K562 (cell line): ENCODE data around the gene ATF6B. TPM values are rescaled to one million over a fixed set of nuclear protein-coding genes. Genes with fewer than 3 reads are reported as not detected.

Experiments
- ARHGAP35 ChIP-seq: fragments of 450-650 bp; IDR thresholded peaks from 2 replicates; pipeline ENCODE4 v1.6.1; 2018; ENCODE audit not compliant: partially characterized antibody
- BRD4 ChIP-seq: fragments of 200-600 bp; sonication (generic); IDR thresholded peaks from 2 replicates; pipeline ENCODE4 v1.6.1; 2017; ENCODE audit warnings: inconsistent platforms
- CAMTA2 ChIP-seq: fragments of 250-450 bp; sonication (Bioruptor Pico); conservative IDR thresholded peaks from 2 replicates; pipeline ENCODE4 v1.5.1; 2022
- FOXA3 ChIP-seq, 2 experiments: fragments of 450-650 bp in 1 of 2; sonication (generic) in 1 of 2; formaldehyde crosslinking; IDR thresholded peaks in 1 of 2; conservative IDR thresholded peaks in 1 of 2; 2 replicates each; pipeline versions ENCODE4 v1.4.0 to v1.8.0; 2020 to 2022; ENCODE audit warnings: mild to moderate bottlenecking in 2 of 2, missing genetic modification reagents in 1 of 2
- GTF2E2 ChIP-seq: fragments of 200-800 bp; sonication (Bioruptor generic); IDR thresholded peaks from 2 replicates; pipeline ENCODE4 v1.6.1; 2016; ENCODE audit warnings: missing genetic modification characterization, missing compliant biosample characterization
- HSF4 ChIP-seq: fragments of 250-450 bp; sonication (Bioruptor Pico); IDR thresholded peaks from 2 replicates; pipeline ENCODE4 v2.1.2; 2022; ENCODE audit warnings: mild to moderate bottlenecking, moderate library complexity, borderline replicate concordance
- NCOA6 ChIP-seq: fragments of 450-650 bp; IDR thresholded peaks from 2 replicates; pipeline ENCODE4 v1.6.1; 2017; ENCODE audit warnings: mild to moderate bottlenecking
- NELFE ChIP-seq: IDR thresholded peaks from 2 replicates; pipeline ENCODE4 v1.6.1; 2011; ENCODE audit warnings: mild to moderate bottlenecking; ENCODE audit not compliant: insufficient read depth, insufficient read length
- PCBP2 ChIP-seq: fragments of 200-400 bp; formaldehyde crosslinking; IDR thresholded peaks from 2 replicates; pipeline ENCODE4 v1.6.1; 2018; ENCODE audit warnings: low read length, low read depth, mild to moderate bottlenecking, moderate library complexity; ENCODE audit not compliant: poor library complexity, severe bottlenecking
- PHB2 ChIP-seq: fragments of 450-650 bp; IDR thresholded peaks from 2 replicates; pipeline ENCODE4 v1.6.1; 2017; ENCODE audit warnings: low read depth
- PHF8 ChIP-seq: fragments of 200-600 bp; sonication (generic); IDR thresholded peaks from 2 replicates; pipeline ENCODE4 v1.6.1; 2012; ENCODE audit warnings: mixed run types, mild to moderate bottlenecking, inconsistent platforms, low read length, moderate library complexity, borderline replicate concordance
- RAD51 ChIP-seq: fragments of 450-650 bp; IDR thresholded peaks from 2 replicates; pipeline ENCODE4 v1.7.1; 2016; ENCODE audit warnings: low read depth, mild to moderate bottlenecking, borderline replicate concordance
- RBM39 ChIP-seq: fragments of 200-400 bp; formaldehyde crosslinking; optimal IDR thresholded peaks from 2 replicates; pipeline ENCODE3; 2018; ENCODE audit warnings: low read depth, low read length
- SMAD2 ChIP-seq: fragments of 150-350 bp; IDR thresholded peaks from 2 replicates; pipeline ENCODE4 v1.6.1; 2014; ENCODE audit warnings: low read depth, mild to moderate bottlenecking, low read length
- STAT5B ChIP-seq: fragments of 250-450 bp; sonication (Bioruptor Pico); IDR thresholded peaks from 2 replicates; pipeline ENCODE4 v1.8.0; 2021; ENCODE audit warnings: mild to moderate bottlenecking, inconsistent platforms
- TCF3 ChIP-seq: sonication (generic); formaldehyde crosslinking; IDR thresholded peaks from 2 replicates; pipeline ENCODE4 v1.4.0; 2020; ENCODE audit warnings: mild to moderate bottlenecking, missing genetic modification reagents
- TCFL5 ChIP-seq: fragments of 250-450 bp; sonication (Bioruptor Pico); conservative IDR thresholded peaks from 2 replicates; pipeline ENCODE4 v1.6.1; 2021; ENCODE audit warnings: mild to moderate bottlenecking, moderate library complexity, matching md5 sums
- USF1 ChIP-seq: sonication (generic); formaldehyde crosslinking; IDR thresholded peaks from 2 replicates; pipeline ENCODE4 v1.9.0; 2022; ENCODE audit warnings: mild to moderate bottlenecking, missing genetic modification reagents
- ZNF217 ChIP-seq: sonication (generic); formaldehyde crosslinking; IDR thresholded peaks from 2 replicates; pipeline ENCODE4 v1.8.0; 2022; ENCODE audit warnings: mild to moderate bottlenecking, missing genetic modification reagents
- ZNF583 ChIP-seq: fragments of 250-450 bp; sonication (Bioruptor Pico); IDR thresholded peaks from 2 replicates; pipeline ENCODE4 v1.4.0; 2020
- polyA plus RNA-seq, 8 experiments: library from polyadenylated mRNA; depleted of rRNA in 4 of 8; stranded (reverse) in 5 of 8; unstranded in 3 of 8; fragments of >200 nt; fragmentation: Nextera tagmentation in 2 of 8; fragmentation: Illumina TruSeq in 1 of 8; extraction: Ambion mirVana in 2 of 8; extraction: Trizol in 1 of 8; gene quantifications; 2 replicates each; pipeline versions ENCODE4 v1.2.1 to v1.2.3, GENCODE V29; 2011 to 2014; ENCODE audit warnings: inconsistent platforms in 1 of 8, missing spikeins in 1 of 8
- total RNA-seq, 7 experiments: library from RNA; depleted of rRNA in 6 of 7; stranded (reverse); fragments of >200 nt in 6 of 7; fragmentation: Illumina TruSeq in 2 of 7; extraction: Trizol in 2 of 7; gene quantifications; 2 replicates each; pipeline versions ENCODE4 v1.2.1 to v1.2.3, GENCODE V29; 2011 to 2021; ENCODE audit warnings: low replicate concordance in 1 of 7
- TF ChIP-seq, protein P1 (sequence below): fragments of 250-450 bp; sonication (Bioruptor Pico); IDR thresholded peaks from 2 replicates; pipeline ENCODE4 v1.8.0; 2022; ENCODE audit warnings: inconsistent platforms
- TF ChIP-seq, protein P2 (sequence below): fragments of 250-450 bp; sonication (Bioruptor Pico); IDR thresholded peaks from 2 replicates; pipeline ENCODE4 v1.5.0; 2021
- TF ChIP-seq, protein P3 (sequence below): IDR thresholded peaks from 3 replicates; pipeline ENCODE4 v1.6.1; 2011; ENCODE audit warnings: borderline replicate concordance, mild to moderate bottlenecking; ENCODE audit not compliant: insufficient read length, insufficient read depth

Gene ATF6B
- total and polyA plus RNA-seq, 9 of the 15 experiments (the other 6 are each of a cell fraction or from before 2014, with no cell fraction given): 20.7 to 131 (median 31.7) TPM

DNA sequence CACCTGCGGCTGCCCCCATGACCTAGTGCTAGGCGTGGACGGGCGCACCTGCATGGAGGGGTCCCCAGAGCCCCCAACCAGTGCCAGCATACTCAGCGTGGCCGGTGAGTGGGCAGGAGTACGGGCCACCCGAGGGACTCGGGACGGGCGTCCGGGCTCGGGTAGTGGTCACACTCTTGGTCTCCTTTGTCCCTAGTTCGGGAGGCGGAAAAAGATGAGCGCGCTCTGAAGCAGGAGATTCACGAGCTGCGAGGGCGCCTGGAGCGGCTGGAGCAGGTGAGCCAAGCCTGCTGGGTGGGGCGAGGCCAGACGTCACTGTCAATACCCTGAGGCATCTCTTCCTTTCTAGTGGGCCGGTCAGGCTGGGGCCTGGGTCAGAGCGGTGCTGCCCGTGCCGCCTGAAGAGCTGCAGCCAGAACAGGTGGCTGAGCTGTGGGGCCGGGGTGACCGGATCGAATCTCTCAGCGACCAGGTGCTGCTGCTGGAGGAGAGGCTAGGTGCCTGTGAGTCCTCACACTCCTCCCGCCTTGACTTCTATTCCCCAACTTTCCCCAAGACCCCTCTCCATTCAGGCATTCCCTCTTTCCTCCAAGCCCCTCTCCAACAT lies 39.2 kb upstream of the ATF6B start (continued):
- TF ChIP-seq, protein P1, sequence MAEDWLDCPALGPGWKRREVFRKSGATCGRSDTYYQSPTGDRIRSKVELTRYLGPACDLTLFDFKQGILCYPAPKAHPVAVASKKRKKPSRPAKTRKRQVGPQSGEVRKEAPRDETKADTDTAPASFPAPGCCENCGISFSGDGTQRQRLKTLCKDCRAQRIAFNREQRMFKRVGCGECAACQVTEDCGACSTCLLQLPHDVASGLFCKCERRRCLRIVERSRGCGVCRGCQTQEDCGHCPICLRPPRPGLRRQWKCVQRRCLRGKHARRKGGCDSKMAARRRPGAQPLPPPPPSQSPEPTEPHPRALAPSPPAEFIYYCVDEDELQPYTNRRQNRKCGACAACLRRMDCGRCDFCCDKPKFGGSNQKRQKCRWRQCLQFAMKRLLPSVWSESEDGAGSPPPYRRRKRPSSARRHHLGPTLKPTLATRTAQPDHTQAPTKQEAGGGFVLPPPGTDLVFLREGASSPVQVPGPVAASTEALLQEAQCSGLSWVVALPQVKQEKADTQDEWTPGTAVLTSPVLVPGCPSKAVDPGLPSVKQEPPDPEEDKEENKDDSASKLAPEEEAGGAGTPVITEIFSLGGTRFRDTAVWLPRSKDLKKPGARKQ (CRISPR knock-in tag): no peak
- TF ChIP-seq PCBP2 (no peak), NCOA6 (no peak), RBM39 (peak; percentile 28), ZNF583 (peak; percentile 49; the same call in 1 of the 2 replicates), PHF8 (no peak), TCF3 (no peak), FOXA3 (CRISPR knock-in tag; conservative IDR thresholded peaks at IDR 0.05 in 1 of 2, IDR thresholded peaks at IDR 0.05 in 1 of 2) (peak in 1 of 2 experiments; percentile 67; a peak in 1 of 4 replicates), BRD4 (no peak), TCFL5 (CRISPR knock-in tag) (no peak), ARHGAP35 (peak; percentile 79), ZNF217 (CRISPR knock-in tag) (no peak), RAD51 (no peak), GTF2E2 (tag) (no peak), CAMTA2 (CRISPR knock-in tag) (0 out of 2 replicates have a peak, but pooled peaks have one; percentile 17), NELFE (no peak), HSF4 (CRISPR knock-in tag) (no peak), STAT5B (CRISPR knock-in tag) (no peak), PHB2 (no peak), SMAD2 (no peak), USF1 (CRISPR knock-in tag) (peak; percentile 41; the same call in 1 of the 2 replicates)
- TF ChIP-seq, protein P2, sequence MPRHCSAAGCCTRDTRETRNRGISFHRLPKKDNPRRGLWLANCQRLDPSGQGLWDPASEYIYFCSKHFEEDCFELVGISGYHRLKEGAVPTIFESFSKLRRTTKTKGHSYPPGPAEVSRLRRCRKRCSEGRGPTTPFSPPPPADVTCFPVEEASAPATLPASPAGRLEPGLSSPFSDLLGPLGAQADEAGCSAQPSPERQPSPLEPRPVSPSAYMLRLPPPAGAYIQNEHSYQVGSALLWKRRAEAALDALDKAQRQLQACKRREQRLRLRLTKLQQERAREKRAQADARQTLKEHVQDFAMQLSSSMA (CRISPR knock-in tag): 0 out of 2 replicates have a peak, but pooled peaks have one; percentile 19
- TF ChIP-seq, protein P3, sequence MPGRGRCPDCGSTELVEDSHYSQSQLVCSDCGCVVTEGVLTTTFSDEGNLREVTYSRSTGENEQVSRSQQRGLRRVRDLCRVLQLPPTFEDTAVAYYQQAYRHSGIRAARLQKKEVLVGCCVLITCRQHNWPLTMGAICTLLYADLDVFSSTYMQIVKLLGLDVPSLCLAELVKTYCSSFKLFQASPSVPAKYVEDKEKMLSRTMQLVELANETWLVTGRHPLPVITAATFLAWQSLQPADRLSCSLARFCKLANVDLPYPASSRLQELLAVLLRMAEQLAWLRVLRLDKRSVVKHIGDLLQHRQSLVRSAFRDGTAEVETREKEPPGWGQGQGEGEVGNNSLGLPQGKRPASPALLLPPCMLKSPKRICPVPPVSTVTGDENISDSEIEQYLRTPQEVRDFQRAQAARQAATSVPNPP: no peak
